ENCODE results near the gene PPP1R12C.
"Not testable (repeated sequence)": the region's sequence is repeated elsewhere in the genome, so short reads cannot be mapped to it uniquely, and the experiment has no call there.

The PPP1R12C gene

DNA sequence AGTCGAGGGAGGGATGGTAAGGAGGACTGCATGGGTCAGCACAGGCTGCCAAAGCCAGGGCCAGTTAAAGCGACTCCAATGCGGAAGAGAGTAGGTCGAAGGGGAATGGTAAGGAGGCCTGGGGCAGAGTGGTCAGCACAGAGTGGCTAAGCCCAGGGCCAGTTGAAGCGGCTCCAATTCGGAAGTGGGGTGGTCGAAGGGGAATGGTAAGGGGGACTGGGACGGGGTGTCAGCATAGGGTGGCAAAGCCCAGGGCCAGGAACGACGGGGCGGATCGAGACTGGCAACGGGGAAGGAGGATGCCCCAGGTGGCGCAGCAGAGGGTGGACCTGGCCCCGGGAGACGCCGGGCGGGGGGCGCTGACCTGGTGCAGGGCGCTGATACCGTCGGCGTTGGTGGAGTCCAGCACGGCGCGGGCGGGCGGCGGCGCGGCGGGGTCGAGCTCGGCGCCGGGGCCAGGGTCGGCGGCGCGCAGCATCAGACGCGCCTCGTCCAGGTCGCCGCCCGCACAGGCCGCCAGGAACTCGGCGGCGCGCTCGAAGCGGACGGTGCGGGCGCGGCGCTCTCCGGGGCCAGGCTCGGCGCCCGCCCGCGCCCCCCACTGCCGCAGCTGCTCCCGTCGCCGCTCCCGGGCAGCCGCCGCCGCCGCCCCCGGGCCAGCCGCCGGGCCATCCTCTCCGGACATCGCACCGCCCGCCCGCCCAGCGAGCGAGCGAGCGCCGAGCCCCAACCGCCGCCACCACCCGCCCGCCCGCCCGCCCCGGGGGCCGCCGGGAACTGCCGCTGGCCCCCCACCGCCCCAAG lies at the start of gene PPP1R12C:
PPP1R12C (minus strand) TSS at position 779 of the 804 bp plus-strand sequence; CDS start at position 685, 94 bp downstream.
- FAIRE-seq = no peak

DNA sequence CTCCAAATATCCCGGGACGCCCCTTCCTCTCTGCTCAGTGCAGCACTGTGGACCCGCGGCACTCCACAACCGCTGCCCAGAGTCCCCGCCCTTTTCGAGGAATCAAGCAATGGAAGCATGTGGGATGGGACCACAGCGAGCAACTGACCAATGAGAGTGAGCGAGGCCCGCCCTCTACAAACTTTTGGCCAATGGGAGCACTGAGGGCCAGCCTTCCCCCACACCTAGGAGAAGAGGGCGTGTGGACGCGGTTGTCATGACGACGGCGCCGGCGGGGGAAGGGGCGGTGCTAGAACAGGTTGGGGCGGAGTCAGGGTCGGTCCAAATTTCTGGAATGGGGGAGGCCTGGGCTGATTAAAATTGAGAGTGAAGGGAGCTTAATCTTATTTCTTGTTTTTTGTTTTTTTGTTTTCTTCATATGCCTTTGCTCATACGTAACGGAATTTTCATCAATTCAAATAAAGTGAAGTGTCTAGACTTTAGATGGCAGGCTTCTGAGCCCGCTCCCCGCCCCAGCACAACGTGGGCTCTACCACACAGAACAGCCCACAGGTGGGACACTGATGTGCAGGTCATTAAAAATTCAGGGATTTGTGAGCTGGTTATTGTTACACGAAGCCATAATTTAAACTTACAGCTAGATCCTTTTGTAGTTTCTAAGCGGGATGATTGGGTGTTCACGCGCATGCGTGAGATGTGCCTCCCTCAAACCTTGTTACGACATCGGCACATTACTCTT lies 49.3 kb upstream of the PPP1R12C start, which contains the start of gene DNAAF3:
DNAAF3 (minus strand) TSS at position 84 of the 739 bp plus-strand sequence. CDS start 200 bp downstream, outside the sequence.
- FAIRE-seq = peak; percentile 94

DNA sequence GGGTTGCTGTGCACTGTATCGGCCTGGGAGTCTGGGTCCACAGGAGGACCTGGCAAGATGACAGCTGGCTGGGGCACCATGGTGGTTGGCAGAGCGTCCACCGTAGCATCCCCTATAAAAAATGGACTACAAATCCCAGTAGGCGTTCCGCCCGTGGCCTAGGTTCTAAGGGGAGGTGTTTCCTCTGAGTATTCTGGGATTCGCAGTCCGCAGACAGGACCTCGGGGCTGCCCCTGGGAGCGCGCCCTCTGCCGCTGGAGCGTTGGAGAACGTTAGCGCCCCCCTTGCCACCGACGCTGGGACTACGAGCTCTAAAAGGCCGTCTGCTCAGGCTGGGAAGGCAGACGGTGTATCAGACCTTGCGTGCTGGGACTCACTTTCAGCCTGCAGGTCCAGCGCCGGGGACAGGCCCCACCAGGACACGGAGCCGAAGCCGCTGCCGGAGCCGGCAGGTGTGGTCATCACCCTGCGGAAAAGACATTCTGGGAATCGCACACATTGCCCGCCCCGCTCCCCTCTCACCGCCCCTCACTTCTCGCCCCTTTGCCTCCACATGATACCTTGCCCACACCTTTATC lies 48.6 kb upstream of the PPP1R12C start:
- no peak for FAIRE-seq

DNA sequence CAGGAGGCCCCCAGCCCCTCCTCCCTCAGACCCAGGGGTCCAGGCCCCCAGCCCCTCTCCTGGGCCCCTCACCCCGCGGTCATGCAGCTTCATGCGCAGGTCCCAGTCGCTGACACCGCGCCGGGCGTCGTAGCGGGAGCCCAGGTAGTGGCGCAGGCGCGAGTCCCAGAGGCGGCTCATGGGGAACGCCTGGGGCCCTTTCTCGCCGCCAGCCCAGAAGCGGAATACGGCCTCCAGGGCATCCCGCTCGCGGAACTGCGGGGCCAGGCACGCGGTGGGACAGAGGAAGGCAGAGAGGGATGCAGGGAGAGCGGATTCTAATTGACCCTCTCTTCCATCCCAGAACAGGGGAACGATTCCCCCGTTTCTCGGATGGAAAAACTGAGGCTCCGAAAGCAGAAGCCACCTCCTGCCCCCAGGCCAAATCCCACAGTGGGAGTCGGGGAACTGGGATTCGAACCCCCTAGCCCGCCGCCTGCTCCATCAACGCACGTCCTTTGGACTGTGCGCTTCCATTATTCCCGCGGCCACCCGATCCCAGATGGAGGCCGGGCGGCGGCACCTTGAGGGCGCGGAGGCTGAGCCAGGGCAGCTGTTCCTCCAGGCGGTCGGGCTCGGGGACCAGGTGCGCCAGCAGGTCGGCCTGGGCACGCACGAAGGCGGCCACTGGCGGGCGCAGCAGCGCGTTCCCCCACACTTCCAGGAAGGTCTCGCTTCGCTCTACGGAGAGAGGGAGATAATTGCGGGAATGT lies 44.3 kb upstream of the PPP1R12C start:
- FAIRE-seq = no peak

DNA sequence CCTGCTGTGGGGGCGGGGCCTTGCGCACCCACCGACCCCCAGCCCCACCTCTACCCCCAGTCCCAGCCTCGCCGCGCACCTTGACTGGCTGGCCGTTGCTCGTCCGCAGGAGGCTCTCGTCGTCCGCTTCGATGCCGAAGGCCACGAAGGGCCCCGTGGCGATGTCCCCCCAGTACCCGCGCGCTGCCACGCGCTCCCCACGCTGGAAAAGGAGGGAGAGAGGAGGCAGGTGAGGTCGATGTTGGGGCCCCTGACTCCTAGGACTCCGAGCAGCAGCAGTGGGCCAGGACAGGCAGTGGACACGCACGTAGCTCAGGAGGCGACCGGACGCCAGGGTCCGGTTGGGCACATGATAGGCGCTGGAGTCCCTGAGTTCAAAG lies 43.5 kb upstream of the PPP1R12C start:
- no peak for FAIRE-seq

DNA sequence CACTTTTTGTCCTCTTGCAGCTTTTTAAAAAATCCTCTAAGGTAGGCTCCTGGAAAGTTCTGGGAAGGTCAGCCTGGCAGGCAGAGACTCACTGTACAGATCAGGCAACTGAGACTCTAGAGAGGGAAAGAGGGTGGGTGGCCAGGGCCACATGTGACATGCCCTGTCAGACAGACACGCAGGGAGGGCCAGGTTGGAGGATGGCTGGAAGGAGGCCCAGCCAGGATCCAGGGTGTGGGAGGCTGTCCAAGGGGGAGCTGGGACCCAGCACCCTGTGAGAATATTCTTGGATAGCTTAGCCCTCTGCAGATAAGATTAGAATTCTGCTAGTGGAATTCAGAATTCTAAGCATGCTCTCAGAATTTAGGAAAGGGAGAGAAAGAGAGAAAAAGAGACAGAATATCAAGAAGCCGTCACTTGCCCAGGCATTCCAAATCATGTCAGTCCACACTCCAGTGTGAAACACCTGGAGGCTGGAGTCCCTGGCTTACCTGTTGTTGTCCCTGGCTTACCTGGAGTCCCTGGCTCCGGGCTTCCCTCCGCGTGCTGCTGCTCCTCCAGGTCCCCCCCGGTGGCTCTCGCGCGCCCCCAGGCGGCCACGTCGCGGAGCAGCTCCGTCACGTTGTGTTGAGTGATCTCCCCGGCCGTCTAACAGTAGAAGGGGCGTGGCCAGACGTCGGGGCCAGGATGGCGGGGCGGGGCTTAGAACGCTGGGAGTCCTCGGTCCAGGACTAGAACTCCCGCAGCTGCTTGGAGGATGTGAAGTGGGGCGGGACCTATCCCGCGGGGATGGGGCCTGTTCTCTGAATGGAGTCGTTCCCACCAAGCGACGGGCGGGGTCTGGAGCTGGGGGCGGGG lies 42.9 kb upstream of the PPP1R12C start:
- no peak for FAIRE-seq

DNA sequence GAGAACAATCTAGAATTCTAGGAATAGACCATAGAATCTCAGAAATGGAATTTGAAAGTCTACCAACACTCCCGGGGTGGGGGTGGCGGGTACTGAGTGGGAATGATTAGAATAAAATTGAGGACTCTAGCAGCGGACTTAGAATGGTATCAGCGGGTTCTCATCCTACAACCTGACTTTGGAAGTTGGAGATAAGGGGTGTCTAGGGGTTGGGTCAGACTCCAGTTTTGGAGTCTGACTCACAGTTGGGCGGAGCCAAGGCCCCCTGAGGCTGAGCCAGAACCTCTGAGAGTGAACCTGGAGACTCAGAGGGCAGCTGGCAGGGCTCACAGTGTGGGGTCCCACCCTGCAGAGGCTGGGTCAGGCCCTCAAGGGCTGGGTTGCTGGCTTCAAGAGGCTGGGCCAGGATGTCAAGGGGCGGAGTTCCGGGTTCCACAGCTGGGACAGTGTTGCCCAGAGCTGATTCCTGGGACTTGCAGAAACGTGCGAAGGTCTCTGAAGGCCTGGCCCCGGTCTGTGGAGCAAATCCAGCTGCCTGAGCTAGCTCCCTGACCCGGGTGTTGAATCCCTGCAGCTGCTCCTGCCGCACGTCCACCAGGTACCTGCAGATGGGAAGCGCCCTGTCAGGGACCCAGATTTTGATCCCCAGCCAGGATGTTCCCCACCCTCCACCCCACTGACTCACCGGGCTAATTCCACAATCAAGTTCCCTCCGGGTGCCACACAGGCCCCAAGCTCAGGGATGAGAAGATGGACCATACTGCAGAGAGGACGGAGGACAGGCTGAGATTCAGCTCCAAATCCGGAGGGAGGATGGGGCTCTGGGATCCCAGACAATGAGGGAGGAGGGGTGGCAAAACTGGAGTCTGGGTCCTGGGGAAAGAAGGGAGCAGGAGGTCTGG lies 41.7 kb upstream of the PPP1R12C start:
- no peak for FAIRE-seq

DNA sequence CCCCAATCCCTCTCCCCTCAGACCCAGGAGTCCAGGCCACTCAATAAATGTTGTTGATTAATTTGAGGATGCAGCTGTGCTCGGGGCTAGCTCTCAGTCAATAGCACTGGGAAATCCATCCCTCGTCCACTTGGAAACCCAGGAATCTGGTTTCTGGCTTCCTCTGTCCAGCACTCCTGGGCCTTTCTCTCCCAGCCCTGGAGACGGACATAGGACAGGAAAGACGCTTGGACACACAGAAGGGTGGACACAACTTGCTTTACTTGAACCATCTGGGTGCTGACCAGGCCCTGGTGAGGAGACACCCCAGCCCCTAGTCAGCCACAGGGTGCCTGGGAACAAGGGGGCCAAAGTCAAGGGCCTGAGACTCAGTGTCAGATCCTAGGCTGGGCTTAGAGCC lies 41.0 kb upstream of the PPP1R12C start:
- no peak for FAIRE-seq

DNA sequence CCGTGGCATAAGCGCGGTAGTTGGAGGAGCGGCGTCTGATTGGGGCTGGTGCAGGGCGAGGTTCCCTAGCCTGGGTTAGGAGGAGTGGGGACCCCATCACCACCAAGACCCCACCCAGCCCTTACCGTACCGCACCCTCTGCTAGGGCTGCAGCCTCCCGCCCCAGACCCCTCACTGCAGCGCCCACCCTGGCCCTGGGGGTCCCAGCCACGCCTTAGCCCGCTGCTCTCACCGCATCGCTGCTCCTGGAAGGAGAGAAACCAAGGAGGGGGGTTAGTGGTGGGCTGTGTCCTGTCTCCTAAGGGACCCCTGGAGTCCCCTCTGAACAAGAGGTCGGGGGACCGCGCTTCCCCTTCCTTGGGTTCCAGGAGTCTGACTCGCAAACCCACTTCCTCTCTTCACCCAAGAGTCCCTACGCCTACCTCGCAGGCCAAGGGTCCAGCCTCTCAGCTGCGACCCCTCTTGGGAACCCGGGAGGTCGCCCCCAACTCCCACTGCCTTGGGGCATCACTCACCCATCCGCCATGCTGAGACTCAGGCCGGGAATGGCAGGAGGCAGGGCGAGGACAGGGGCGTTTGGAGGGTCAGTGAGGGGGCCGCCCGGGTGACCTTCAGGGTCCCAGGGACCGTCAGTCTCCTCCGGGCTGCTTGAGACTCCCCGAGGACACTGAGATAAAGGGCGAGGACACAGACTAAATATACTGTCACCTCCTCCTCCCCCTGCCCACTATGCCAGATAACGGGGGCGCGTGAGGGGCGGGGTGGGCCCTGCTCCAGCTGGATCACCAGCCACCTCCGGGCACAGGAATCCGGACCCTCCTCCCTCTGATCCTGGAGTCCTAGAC lies 39.8 kb upstream of the PPP1R12C start, which contains the start of gene TNNI3:
TNNI3 (minus strand) TSS at position 669 of the 845 bp plus-strand sequence; CDS start at position 526, 143 bp downstream.
- no peak for FAIRE-seq

DNA sequence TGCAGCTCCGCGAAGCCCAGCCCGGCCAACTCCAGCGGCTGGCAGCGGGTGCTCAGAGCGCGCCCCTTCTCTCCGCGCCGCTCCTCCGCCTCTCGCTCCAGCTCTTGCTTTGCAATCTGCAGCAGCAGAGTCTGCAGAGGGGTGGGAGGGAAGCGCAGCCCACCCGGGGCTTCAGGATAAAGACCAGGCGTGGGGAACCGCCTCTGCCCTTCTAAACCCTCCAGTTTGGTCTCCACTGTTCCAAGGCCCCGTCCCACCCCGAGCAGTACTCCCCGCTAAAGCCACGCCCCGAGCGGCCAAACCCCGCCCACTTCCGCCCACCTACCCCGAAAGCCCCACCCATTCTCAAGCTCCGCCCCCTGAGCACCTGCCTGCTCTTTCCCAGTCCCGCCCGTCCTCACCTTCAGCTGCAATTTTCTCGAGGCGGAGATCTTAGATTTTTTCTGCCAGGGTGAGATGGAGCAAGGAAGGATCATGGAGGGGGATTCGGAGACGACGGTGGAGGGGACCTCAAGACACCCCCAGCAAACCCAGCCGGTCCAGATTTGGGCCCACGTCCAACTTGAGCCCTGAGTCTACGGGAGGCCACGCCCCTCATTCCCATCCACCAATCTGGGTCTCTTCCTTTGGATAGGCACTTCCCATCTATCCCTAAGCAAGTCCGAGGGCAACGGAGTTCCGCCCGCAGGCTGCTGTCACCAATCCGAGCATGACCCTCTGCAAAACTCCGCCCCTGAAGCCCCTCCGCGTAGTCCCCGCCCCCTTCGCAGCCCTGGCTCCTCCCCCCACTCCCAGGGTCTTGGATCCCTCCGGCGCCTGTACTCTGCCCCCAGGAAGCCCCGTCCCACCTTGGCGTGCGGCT lies 39.0 kb upstream of the PPP1R12C start:
- FAIRE-seq = no peak

DNA sequence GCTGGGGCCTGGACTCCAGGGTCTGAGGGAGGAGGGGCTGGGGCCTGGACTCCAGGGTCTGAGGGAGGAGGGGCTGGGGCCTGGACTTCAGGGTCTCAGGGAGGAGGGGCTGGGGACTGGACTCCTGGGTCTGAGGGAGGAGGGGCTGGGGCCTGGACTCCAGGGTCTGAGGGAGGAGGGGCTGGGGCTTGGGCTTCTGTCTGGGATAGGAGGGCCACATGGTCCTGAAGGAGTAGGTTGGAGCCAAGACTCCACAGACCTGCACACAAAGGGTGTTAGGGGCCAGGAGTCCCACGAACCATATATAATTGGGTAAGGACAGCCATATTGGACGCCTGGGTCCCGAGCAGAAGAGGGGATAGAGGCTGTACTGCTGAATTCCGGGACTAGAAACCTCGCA lies 38.3 kb upstream of the PPP1R12C start:
- FAIRE-seq = not testable (repeated sequence)

DNA sequence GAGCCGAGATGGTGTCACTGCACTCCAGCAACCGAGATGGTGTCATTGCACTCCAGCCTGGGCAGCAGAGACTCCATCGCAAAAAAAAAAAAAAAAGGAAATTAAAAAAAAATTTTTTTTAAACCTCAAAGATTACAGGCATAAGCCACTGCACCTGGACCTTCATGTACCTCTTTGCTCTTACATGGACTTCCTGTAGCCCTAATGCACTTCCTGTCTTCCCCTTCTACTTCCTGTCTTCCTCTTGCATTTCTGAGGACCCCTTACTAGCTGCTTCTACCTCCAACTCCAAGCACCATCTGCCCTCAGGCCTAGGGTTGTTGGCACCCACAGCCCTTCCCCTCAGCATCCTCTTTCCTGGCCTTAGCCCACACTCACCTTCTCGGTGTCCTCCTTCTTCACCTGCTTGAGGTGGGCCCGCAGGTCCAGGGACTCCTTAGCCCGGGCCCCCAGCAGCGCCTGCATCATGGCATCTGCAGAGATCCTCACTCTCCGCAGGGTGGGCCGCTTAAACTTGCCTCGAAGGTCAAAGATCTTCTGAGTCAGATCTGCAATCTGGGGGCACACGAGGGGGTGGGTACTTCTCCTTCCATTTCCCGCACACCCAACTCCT lies 36.3 kb upstream of the PPP1R12C start:
- no peak for FAIRE-seq

DNA sequence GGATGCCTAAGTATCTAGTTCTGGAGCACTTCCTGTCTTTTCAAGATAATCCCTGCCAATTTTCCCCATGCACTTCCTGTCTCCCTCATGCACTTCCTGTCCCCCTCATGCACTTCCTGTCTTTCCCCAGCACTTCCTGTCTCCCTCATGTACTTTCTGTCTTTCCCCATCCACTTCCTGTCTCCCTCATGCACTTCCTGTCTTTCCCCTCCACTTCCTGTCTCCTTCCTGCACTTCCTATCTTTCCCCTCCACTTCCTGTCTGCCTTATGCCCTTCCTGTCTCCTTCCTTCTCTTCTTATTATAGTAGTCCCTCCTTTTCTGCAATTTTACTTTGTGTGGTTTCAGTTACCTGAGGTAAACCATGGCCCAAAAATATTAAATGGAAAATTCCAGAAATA lies 34.6 kb upstream of the PPP1R12C start:
- no peak for FAIRE-seq

DNA sequence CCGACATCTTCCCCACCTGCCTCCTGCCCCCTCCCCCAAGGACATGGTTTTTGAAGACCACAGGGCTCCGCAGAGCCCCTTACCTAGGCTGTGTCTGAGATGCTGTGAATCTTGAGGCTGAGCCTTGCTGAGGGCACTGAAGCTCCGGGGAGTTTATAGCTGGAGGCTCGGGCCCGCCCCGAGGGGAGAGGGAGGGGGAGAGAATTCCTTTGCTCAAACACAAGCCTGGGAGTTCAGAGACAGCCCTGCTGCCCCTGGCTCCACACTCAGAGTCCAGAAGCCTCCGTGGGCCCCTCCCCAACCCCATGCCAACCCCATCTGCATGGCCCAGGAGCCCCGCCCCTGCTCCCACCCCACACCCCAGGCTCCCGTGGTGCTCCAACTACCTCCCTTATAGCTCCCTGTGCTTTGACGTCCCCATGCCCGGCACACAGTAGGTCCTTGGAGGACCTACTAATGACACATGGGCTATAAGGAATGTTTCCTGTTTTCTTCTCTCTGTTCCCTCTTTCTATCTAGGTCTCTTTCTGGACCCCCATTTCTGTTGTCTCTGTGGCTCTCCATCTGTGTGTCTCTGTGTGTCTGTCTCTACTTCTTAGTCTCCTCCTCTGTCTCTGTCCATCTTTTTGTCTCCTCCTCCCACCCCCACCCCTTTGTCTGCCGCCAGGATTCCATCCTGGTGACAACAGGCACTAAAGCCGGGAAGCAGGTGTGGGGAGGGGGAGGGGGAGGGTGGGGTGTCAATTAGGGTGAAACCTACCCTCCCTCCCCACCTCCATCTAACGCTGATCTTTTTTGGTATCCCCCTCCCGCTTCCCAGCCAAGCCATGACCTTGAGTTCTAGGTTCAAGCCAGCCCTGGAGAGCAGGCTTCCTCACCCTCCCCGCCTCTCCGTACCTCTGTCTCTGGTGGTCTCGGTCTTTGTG lies 31.9 kb upstream of the PPP1R12C start, which contains the start of gene TNNT1:
TNNT1 (minus strand) TSS at position 129 of the 926 bp plus-strand sequence. CDS start 2,049 bp downstream, outside the sequence.
- FAIRE-seq = no peak

DNA sequence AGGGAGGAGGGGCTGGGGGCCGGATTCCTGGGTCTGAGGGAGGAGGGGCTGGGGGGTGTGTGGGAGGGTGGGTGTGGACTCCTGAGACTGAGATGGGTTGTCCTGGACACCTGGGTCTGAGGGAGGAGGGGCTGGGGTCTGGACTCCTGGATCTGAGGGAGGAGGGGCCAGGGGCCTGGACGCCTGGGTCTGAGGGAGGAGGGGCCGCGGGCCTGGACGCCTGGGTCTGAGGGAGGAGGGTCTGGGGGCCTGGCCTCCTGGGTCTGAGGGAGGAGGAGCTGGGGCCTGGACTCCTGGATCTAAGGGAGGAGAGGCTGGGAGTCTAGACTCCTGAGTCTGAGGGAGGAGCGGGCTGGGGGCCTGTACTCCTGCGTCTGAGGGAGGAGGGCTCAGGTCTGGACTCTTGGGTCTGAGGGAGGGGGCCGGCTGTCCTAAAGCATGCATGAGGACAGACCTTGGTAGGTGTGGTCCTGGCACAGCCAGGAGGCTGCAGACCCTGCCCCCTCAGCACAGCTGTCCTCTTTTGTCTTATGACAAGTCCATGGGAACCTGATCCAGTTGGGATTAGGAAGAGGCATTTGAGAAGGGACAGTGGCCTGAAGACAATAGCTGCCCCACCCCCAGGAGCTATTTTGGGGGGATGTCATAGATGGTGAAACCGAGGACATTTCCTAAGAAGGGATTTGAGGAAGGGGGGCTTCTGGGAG lies 30.3 kb upstream of the PPP1R12C start:
- FAIRE-seq = no peak

DNA sequence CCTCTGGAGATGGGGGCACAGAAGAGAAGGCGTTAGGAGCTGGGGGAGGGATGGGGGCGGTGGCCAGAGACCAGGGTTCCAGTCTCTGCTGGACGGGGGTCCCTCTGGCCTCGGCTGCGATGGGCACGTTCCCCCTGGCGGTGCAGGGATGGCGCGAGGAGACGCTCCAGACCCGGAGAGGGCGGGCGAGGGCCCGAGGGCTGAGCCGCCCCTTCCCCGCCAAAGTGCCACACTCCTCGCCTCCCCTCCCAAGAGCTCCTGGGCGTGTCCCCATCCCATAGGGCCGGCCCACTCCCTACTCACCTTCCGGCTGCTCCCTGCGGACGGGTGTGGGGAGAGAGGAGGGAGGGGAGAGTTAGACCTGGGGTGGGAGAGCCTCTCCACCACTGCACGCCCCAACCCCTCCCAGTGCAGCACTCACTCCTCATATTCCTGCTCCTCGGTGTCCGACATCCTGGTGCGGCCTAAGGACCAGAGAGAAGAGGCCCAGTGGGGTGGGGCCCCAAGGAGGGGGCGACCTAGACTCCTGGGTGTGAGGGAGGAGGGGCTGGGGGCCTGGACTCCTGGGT lies 29.4 kb upstream of the PPP1R12C start:
- FAIRE-seq = no peak
